ENCODE results near the gene ZSCAN5C.
A peak's percentile ranks its signal among the peaks of the same experiment; 100 is the strongest.
"Not testable (repeated sequence)": the region's sequence is repeated elsewhere in the genome, so short reads cannot be mapped to it uniquely, and the experiment has no call there.

ZSCAN5C gene

GRCh38 chr19:56197646-56198045, 4.4 kb upstream of the ZSCAN5C start, which contains the start of gene ZSCAN5B:
ZSCAN5B (minus strand) TSS chr19:56197783; CDS start chr19:56193052, 4,731 bp downstream.
- DNase-seq, result not testable (repeated sequence)

GRCh38 chr19:56199687-56200086, 2.4 kb upstream of the ZSCAN5C start:
- DNase-seq, result no peak

- not testable (repeated sequence) for DNase-seq
These were observed 5.5 kb downstream of the ZSCAN5C start for GRCh38 chr19:56207581-56207980.

GRCh38 chr19:56209091-56209490, 7.0 kb downstream of the ZSCAN5C start:
- no peak for DNase-seq

- not testable (repeated sequence) for DNase-seq
These were observed 8.0 kb downstream of the ZSCAN5C start for GRCh38 chr19:56210036-56210435.

GRCh38 chr19:56211718-56212117, 9.6 kb downstream of the ZSCAN5C start:
- DNase-seq, result no peak

- no peak for DNase-seq
These were observed 15.2 kb downstream of the ZSCAN5C start for GRCh38 chr19:56217039-56217949.

GRCh38 chr19:56218961-56219360, 16.9 kb downstream of the ZSCAN5C start:
- DNase-seq, result no peak

GRCh38 chr19:56221442-56221841, 19.4 kb downstream of the ZSCAN5C start:
- DNase-seq, result not testable (repeated sequence)

- no peak for DNase-seq
These were observed 19.8 kb downstream of the ZSCAN5C start for GRCh38 chr19:56221851-56222250.

GRCh38 chr19:56222901-56223300, 20.8 kb downstream of the ZSCAN5C start:
- DNase-seq, result no peak

GRCh38 chr19:56223481-56223880, 21.4 kb downstream of the ZSCAN5C start:
- no peak for DNase-seq

GRCh38 chr19:56245121-56245740, 43.2 kb downstream of the ZSCAN5C start:
- no peak for DNase-seq

GRCh38 chr19:56245764-56246163, 43.7 kb downstream of the ZSCAN5C start:
- DNase-seq, result not testable (repeated sequence)

- DNase-seq, result not testable (repeated sequence)
These were observed 46.8 kb downstream of the ZSCAN5C start for GRCh38 chr19:56248736-56249338.

- peak; percentile 44 to 68 for DNase-seq
These were observed 50.8 kb downstream of the ZSCAN5C start for GRCh38 chr19:56252699-56253422.

GRCh38 chr19:56253737-56254136, 51.7 kb downstream of the ZSCAN5C start:
- DNase-seq, result peak in 1 of 2 donors; percentile 8

- DNase-seq, result no peak
These were observed 56.2 kb downstream of the ZSCAN5C start for GRCh38 chr19:56258272-56258671.
